ENCODE results near the gene MUC5AC. TPM values are rescaled to one million over a fixed set of nuclear protein-coding genes. Genes with fewer than 3 reads are reported as not detected.

The MUC5AC gene
- polyA plus RNA-seq, 1 donor from 2014 or later: not detected

- H3F3A ChIP-seq (ENCODE audit: insufficient read depth, low read length, poor library complexity, severe bottlenecking): no peaks in the 10 kb centered on the region
- H3K9me3 ChIP-seq (ENCODE audit: low read length): no peaks in the 10 kb centered on the region
- no peaks in the 10 kb centered on the region for H4K20me1 ChIP-seq (ENCODE audit: insufficient read depth)
- no peak overlapping the region for H3K4me3 ChIP-seq (ENCODE audit: low read length)
- H3K9me2 ChIP-seq (ENCODE audit: insufficient read depth, low read length): no peaks in the 10 kb centered on the region
- TF ChIP-seq RAD21 (conservative IDR thresholded peaks at IDR 0.05) (no peak), REST (IDR thresholded peaks at IDR 0.05; ENCODE audit: borderline replicate concordance) (no peak), POLR2AphosphoS5 (IDR thresholded peaks at IDR 0.05) (no peak), TAF1 (IDR thresholded peaks at IDR 0.05; ENCODE audit: low read depth) (no peak), MXI1 (conservative IDR thresholded peaks at IDR 0.05; ENCODE audit: poor library complexity, severe bottlenecking) (no peak), EZH2 (IDR thresholded peaks at IDR 0.05; ENCODE audit: borderline replicate concordance, insufficient read depth, low read length, poor library complexity, severe bottlenecking) (no peak), SMC3 (conservative IDR thresholded peaks at IDR 0.05; ENCODE audit: poor library complexity) (no peak), CTCF (IDR thresholded peaks at IDR 0.05; ENCODE audit: poor library complexity, severe bottlenecking) (no peak), EP300 (conservative IDR thresholded peaks at IDR 0.05; ENCODE audit: poor library complexity, severe bottlenecking) (no peak)
- no peaks in the 10 kb centered on the region for H3K36me3 ChIP-seq (ENCODE audit: insufficient read depth, low read length)
- H3K27ac ChIP-seq (ENCODE audit: low read length): no peak overlapping the region
- H2AFZ ChIP-seq (ENCODE audit: low read depth, low read length): no peak overlapping the region
- no peaks in the 10 kb centered on the region for H3K79me2 ChIP-seq (replicated peaks; ENCODE audit: insufficient read depth, low read length)
- H3K27me3 ChIP-seq (ENCODE audit: insufficient read depth, low read depth, low read length): no peaks in the 10 kb centered on the region
- H3K4me2 ChIP-seq (ENCODE audit: low read length): no peak overlapping the region
- no peak overlapping the region for H3K9ac ChIP-seq (ENCODE audit: low read length)
Observed at GRCh38 chr11:1109918-1110705, 47.6 kb upstream of the MUC5AC start.

- Histone ChIP-seq H3K36me3 (ENCODE audit: insufficient read depth, low read length) (no peaks in the 10 kb centered on the region), H2AFZ (ENCODE audit: low read depth, low read length) (no peak overlapping the region), H3K27me3 (ENCODE audit: insufficient read depth, low read depth, low read length) (no peaks in the 10 kb centered on the region), H3K9me2 (ENCODE audit: insufficient read depth, low read length) (no peaks in the 10 kb centered on the region), H3K4me3 (ENCODE audit: low read length) (no peak overlapping the region), H4K20me1 (ENCODE audit: insufficient read depth) (no peaks in the 10 kb centered on the region), H3K27ac (ENCODE audit: low read length) (no peak overlapping the region), H3K9me3 (ENCODE audit: low read length) (no peaks in the 10 kb centered on the region), H3F3A (ENCODE audit: insufficient read depth, low read length, poor library complexity, severe bottlenecking) (no peaks in the 10 kb centered on the region), H3K9ac (ENCODE audit: low read length) (no peak overlapping the region), H3K79me2 (replicated peaks; ENCODE audit: insufficient read depth, low read length) (no peaks in the 10 kb centered on the region), H3K4me2 (ENCODE audit: low read length) (no peak overlapping the region)
- TF ChIP-seq POLR2AphosphoS5 (IDR thresholded peaks at IDR 0.05) (no peak), RAD21 (conservative IDR thresholded peaks at IDR 0.05) (no peak), MXI1 (conservative IDR thresholded peaks at IDR 0.05; ENCODE audit: poor library complexity, severe bottlenecking) (no peak), CTCF (IDR thresholded peaks at IDR 0.05; ENCODE audit: poor library complexity, severe bottlenecking) (no peak), EZH2 (IDR thresholded peaks at IDR 0.05; ENCODE audit: borderline replicate concordance, insufficient read depth, low read length, poor library complexity, severe bottlenecking) (no peak), REST (IDR thresholded peaks at IDR 0.05; ENCODE audit: borderline replicate concordance) (no peak), SMC3 (conservative IDR thresholded peaks at IDR 0.05; ENCODE audit: poor library complexity) (no peak), EP300 (conservative IDR thresholded peaks at IDR 0.05; ENCODE audit: poor library complexity, severe bottlenecking) (no peak)
Observed at GRCh38 chr11:1111545-1112212, 46.1 kb upstream of the MUC5AC start.
